HG03432 (cell line): ENCODE measurements around the gene SMCO1.
"Not testable (repeated sequence)": the region's sequence is repeated elsewhere in the genome, so short reads cannot be mapped to it uniquely, and the experiment has no call there.

Experiments
- ATAC-seq: cut with Tn5 transposase; IDR thresholded peaks from one replicate; pipeline ENCODE4 v1.9.1; 2021; ENCODE audit warnings: mild to moderate bottlenecking, moderate library complexity; ENCODE audit not compliant: unreplicated experiment

Gene SMCO1

GRCh38 chr3:196523841-196524240, 8.7 kb upstream of the SMCO1 start:
- ATAC-seq: no peak

GRCh38 chr3:196521291-196521690, 6.1 kb upstream of the SMCO1 start:
- not testable (repeated sequence) for ATAC-seq

- no peak for ATAC-seq
Measured at GRCh38 chr3:196519718-196520082, 4.6 kb upstream of the SMCO1 start.

- ATAC-seq: no peak
Measured at GRCh38 chr3:196518966-196519717, 4.0 kb upstream of the SMCO1 start.

GRCh38 chr3:196517919-196518318, 2.8 kb upstream of the SMCO1 start:
- ATAC-seq: no peak

- ATAC-seq: no peak
Measured at GRCh38 chr3:196517162-196517800, 2.1 kb upstream of the SMCO1 start.

- ATAC-seq: no peak
Measured at GRCh38 chr3:196514350-196514716, 813 bp downstream of the SMCO1 start.

- ATAC-seq: no peak
Measured at GRCh38 chr3:196513697-196514349, 1.3 kb downstream of the SMCO1 start.

- not testable (repeated sequence) for ATAC-seq
Measured at GRCh38 chr3:196511646-196512425, 3.3 kb downstream of the SMCO1 start.

- ATAC-seq: not testable (repeated sequence)
Measured at GRCh38 chr3:196511108-196511507, 4.0 kb downstream of the SMCO1 start.

GRCh38 chr3:196506687-196507086, 8.5 kb downstream of the SMCO1 start:
- ATAC-seq: no peak

GRCh38 chr3:196504556-196504955, 10.6 kb downstream of the SMCO1 start:
- no peak for ATAC-seq

- ATAC-seq: not testable (repeated sequence)
Measured at GRCh38 chr3:196504077-196504398, 11.1 kb downstream of the SMCO1 start.

- ATAC-seq: peak; percentile 81
Measured at GRCh38 chr3:196503196-196504076, 11.7 kb downstream of the SMCO1 start, which contains the start of gene RNF168. Gene RNF168 (minus strand): TSS chr3:196503768. CDS start chr3:196503173, 595 bp downstream.

GRCh38 chr3:196502775-196503195, 12.4 kb downstream of the SMCO1 start:
- ATAC-seq: peak; percentile 4

- no peak for ATAC-seq
Measured at GRCh38 chr3:196501316-196502044, 13.7 kb downstream of the SMCO1 start.

- no peak for ATAC-seq
Measured at GRCh38 chr3:196499807-196500524, 15.2 kb downstream of the SMCO1 start.

- ATAC-seq: no peak
Measured at GRCh38 chr3:196499061-196499460, 16.1 kb downstream of the SMCO1 start.

- ATAC-seq: no peak
Measured at GRCh38 chr3:196498297-196498696, 16.8 kb downstream of the SMCO1 start.
